Measurements from ENCODE around the gene CMTM5.

Gene CMTM5

DNA sequence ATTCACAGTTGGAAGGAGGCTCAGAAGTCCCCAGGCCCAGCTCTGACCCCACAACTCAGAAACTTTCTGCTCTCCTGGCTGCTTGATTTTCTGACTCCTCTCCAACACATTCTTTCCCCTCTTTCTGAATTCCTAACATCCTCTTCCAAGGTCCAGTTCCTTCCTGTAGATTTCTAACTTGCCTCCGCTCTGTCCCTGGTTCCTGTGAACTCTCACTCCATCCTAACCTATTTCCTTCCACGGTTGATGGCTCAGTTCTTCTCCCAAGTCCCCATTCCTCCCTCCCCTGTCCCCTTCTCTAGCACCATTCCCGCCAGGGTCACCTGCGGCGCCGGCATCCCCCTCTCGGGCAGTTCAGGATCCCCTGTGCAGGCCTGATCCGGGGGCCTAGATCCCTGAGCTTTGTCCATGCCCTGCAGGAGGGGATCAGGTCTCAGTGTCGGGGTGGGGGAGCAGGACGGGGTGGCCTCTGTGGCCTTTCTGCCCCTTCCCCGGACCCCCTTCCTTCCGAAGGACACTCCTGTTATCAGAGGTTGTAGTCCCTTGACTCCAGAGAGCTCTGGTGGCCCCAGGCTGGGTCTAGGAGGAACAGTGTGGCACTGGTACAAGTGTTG, 18.2 kb upstream of the CMTM5 start:
- DNase-seq, result no peak

- DNase-seq, result no peak
Observed at GRCh38 chr14:23359167-23359626, 17.6 kb upstream of the CMTM5 start.

DNA sequence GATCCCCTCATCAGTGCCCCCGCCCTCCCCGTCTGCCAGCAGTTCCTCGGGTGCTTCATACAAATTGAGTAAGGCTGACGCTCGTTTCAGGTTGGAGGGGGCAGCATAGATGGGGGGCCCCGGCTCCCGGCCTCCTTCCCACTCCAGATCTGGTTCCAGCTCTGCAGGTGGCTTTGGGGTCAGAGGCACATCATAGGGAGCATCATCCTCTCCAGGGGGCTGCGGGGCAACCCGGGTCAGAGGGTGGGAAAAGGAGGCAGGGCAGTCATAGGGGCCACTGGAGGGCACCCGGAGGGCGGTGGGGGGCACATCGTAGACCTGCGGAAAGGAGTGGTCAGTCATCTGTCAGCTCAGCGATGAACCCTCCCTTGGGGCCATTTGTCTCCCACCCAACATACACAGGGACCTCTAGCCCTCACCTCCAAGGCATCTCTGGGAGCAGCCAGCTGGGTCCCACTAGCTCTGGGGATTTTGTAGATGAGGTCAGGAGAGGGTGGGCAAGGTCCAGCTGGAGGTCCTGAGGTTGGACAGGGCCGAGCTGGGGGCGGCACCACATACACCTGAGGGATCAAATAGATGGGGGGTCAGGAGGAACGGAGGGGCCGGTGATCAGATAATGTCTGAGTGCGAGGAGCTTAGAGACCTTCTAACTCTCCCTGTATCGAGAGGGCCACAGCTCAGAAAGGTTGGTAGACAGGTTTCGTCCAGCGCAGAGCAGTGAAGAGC, 17.0 kb upstream of the CMTM5 start:
- no peak for DNase-seq

GRCh38 chr14:23360496-23360895, 16.4 kb upstream of the CMTM5 start:
- no peak for DNase-seq

- no peak for DNase-seq
Observed at GRCh38 chr14:23361320-23361719, 15.5 kb upstream of the CMTM5 start.

- no peak for DNase-seq
Observed at GRCh38 chr14:23361763-23362162, 15.1 kb upstream of the CMTM5 start.

DNA sequence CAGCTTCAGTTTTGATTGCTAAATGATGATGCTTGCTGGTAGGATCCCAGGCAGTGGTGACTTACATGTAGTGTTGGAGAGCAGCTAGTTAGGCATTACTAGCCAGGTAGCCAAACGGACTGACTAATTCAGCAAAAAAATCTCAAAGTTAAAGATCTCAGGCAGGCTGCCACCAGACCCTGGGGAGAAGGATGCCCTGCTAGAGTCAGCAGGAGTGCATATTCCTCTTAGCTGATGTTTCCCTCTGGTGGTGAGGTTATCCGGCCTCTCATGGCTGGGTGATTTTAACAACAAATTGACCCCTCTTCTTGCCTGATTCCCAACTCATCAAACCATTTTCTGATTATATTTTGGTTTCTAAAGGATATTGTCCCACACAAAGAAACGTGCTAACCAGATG, 14.6 kb upstream of the CMTM5 start:
- no peak for DNase-seq

- no peak for DNase-seq
Observed at GRCh38 chr14:23364164-23365035, 12.4 kb upstream of the CMTM5 start.

DNA sequence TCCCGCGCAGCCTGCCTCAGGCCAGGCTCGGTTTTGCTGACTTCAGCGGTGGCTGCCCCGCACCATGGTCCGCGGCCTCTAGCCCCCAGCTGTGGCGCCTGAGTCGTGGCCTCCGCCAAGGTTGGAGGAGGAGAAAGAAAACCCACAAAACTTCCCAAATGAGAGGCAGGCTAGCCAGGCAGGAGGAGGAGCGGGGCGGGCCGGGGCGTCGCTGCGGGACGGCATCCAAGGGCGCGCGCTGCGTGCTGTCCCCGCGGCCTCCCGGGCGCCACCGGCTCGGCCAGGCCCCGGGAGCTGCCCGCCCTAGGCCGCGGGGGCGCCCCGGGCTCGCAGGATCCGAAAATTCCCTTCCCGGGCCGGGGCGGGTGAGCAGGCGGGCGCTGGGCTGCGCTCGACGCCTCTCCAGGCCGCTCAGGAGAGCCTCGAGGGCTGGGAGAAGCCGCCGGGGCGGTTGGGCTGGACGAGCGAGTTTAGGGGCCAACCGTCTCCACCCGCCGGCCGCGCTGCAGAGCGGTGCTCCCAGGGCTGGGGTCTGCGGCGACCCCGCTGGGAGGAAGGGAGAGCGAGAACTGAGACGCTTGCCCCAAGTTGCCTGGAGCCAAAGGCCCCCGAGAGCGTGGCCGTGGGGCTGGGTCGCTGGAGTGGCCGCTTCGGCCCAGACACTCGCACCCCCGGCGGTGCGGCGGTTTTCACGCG, 11.7 kb upstream of the CMTM5 start, which contains the start of gene EFS:
TSS of gene EFS (minus strand) at position 137 of the 696 bp plus-strand sequence. CDS start 147 bp downstream, outside the sequence.
- no peak for DNase-seq

- DNase-seq, result no peak
Observed at GRCh38 chr14:23365732-23366425, 11.0 kb upstream of the CMTM5 start.

GRCh38 chr14:23366426-23366921, 10.4 kb upstream of the CMTM5 start:
- no peak for DNase-seq

- DNase-seq, result no peak
Observed at GRCh38 chr14:23370221-23370620, 6.6 kb upstream of the CMTM5 start.

- DNase-seq, result no peak
Observed at GRCh38 chr14:23371865-23372264, 5.0 kb upstream of the CMTM5 start.

- DNase-seq, result no peak
Observed at GRCh38 chr14:23372509-23372908, 4.3 kb upstream of the CMTM5 start, which contains the start of gene IL25. IL25 (plus strand) TSS chr14:23372809.

DNA sequence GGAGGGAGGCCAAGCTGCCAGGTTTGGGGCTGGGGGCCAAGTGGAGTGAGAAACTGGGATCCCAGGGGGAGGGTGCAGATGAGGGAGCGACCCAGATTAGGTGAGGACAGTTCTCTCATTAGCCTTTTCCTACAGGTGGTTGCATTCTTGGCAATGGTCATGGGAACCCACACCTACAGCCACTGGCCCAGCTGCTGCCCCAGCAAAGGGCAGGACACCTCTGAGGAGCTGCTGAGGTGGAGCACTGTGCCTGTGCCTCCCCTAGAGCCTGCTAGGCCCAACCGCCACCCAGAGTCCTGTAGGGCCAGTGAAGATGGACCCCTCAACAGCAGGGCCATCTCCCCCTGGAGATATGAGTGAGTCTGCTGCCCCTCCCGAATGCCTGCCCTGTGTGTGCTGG, 3.8 kb upstream of the CMTM5 start:
- DNase-seq, result no peak

- DNase-seq, result no peak
Observed at GRCh38 chr14:23375527-23376251, 1.2 kb upstream of the CMTM5 start.

DNA sequence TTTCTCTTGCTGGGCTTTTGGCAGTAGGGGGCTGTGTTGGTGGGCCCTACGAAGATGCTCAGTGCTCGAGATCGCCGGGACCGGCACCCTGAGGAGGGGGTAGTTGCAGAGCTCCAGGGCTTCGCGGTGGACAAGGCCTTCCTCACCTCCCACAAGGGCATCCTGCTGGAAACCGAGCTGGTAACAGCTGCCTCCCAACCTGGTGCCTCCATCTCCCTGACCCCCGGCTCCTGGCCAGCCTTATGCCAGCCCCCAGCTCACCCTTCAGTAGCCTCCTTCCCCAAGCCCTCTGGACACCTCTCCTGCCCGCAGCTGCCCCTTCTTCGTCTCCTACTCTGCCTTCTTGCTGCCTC, 328 bp downstream of the CMTM5 start:
- DNase-seq, result no peak

GRCh38 chr14:23377573-23378563, 1.0 kb downstream of the CMTM5 start:
- DNase-seq, result no peak

- no peak for DNase-seq
Observed at GRCh38 chr14:23378612-23379220, 1.9 kb downstream of the CMTM5 start.

All from stimulated activated CD4-positive, alpha-beta T cell treated with anti-CD3 and anti-CD28 coated beads, Interleukin-4, amount 100 ng/mL, for 1 hour (primary cell).